HG03066 (cell line): ENCODE data around the gene SSH2.

Experiments
- ATAC-seq: cut with Tn5 transposase; IDR thresholded peaks from one replicate; pipeline ENCODE4 v1.9.1; 2021; ENCODE audit warnings: low read depth; ENCODE audit not compliant: unreplicated experiment

SSH2 gene

DNA sequence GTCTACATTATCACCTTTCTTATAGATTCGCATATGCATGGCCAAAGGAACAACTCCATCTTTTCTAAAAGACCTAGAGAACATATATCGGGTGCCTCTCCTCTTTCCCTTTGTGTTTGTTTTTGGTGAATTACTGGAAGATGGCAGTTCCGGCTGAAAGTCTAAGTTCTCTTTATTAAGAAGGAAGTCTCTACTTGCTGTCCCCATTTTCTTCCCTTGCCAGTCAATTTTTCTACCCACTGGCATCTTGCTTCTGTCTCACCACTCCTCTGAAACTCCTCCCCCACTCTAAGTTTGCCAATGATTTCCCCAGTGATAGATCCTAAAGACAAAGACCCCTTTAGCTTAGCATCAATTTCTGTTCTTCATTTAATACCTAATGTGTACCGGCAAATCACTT, 213.5 kb downstream of the SSH2 start:
- no peak for ATAC-seq

- ATAC-seq: no peak
Observed at GRCh38 chr17:29715680-29716079, 214.3 kb downstream of the SSH2 start.

GRCh38 chr17:29714146-29714545, 215.9 kb downstream of the SSH2 start:
- ATAC-seq: no peak

DNA sequence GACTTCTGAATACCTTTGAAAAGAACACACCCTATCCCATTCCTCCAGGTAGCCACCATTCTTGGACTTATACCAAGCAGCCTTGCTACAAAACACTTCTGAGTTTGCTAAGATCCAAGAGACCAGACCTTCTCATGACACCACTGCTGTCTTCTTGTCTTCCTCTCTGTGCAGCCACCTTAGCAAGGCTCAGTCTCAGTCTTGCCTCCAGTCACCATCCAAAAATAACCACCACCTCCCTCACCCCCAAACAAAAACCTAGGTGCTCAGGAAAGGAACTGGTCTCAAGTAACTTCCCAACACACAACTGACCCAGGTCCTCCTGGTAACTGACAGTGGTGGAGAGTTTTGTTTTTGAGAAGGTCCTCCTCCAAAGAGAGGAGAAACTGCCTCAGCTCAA, 216.4 kb downstream of the SSH2 start:
- no peak for ATAC-seq

- no peak for ATAC-seq
Observed at GRCh38 chr17:29711588-29712385, 218.2 kb downstream of the SSH2 start.

DNA sequence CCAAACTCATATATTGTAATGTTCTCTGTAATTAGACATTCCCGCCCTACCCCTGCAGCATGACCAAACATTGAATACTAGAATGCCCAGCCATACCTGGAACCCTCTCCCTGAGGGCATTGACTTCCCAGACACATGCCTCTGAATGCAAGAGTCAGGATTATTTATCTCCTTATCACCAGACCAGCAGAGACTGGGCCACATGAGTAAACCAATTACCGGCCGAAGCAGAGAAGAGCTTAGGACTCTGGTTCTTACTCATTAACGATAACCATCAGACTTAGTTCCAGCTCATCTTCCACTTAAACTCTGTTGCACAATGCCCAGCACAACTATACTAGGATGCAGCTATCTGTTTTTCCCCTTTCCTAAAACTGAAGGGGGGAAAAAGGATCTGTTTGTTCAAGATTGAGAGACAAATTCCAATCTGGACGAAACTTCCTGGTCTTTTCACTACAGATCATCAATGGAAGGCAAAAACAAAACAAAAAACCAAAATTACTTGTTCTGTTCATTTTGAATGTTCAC, 219.1 kb downstream of the SSH2 start:
- ATAC-seq: no peak

- ATAC-seq: no peak
Observed at GRCh38 chr17:29710520-29710884, 219.5 kb downstream of the SSH2 start.

GRCh38 chr17:29709866-29710519, 220.0 kb downstream of the SSH2 start:
- no peak for ATAC-seq

GRCh38 chr17:29707212-29707571, 222.8 kb downstream of the SSH2 start:
- no peak for ATAC-seq

DNA sequence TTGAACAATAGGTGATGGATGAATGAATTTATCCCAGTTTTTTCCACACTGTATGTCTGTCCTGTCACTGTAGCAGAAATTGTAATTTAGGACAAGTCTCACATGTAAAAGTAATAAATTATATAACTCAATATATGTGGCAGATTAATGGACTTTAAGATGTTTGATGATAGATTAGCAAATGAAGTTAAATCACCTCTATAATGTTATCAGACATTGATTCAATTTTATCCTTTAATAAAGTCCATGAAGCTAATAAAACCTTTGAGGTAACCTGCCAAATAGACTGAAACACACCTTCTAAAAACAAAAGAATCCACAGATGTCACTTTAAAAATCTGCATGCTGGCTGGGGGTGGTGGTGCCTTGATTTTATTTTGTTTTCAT, 224.0 kb downstream of the SSH2 start:
- no peak for ATAC-seq

DNA sequence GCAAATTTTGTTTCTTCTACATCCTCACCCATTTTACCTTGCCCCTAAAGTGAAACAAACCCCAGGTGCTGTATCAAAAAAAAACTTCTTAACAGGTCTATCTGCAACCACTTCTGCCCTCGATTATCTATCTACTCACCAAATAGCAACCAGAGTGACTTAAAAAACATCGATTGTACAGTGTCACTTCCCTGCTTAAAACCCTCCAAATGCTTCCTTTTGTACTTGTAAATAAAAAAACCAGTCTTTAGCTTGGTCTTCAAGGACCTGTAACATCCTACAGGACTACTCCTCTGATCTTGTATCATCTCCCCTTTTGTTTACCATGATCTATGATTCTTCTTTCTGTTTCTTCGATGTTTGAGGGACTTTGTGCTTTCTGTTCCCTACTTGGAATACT, 224.6 kb downstream of the SSH2 start:
- no peak for ATAC-seq

- no peak for ATAC-seq
Observed at GRCh38 chr17:29699283-29699682, 230.7 kb downstream of the SSH2 start.

DNA sequence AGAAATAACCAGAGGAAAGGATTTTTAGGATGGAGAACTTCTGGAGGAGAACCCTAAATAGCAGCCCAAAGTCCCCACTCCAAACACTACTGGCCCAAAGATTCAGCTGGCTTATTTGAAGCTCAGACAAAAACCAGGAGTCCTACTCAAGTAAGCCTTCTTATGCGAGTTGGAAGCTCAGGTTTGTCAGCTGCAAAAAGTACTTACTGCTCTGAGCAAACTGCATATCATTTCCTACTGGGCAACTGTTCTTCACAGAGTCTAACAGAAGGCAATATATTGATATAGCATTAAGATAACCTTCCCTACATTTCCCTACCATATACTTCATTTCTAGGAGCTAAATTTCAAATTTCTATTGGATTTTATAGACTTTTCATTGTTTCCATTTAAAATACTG, 231.2 kb downstream of the SSH2 start:
- no peak for ATAC-seq

DNA sequence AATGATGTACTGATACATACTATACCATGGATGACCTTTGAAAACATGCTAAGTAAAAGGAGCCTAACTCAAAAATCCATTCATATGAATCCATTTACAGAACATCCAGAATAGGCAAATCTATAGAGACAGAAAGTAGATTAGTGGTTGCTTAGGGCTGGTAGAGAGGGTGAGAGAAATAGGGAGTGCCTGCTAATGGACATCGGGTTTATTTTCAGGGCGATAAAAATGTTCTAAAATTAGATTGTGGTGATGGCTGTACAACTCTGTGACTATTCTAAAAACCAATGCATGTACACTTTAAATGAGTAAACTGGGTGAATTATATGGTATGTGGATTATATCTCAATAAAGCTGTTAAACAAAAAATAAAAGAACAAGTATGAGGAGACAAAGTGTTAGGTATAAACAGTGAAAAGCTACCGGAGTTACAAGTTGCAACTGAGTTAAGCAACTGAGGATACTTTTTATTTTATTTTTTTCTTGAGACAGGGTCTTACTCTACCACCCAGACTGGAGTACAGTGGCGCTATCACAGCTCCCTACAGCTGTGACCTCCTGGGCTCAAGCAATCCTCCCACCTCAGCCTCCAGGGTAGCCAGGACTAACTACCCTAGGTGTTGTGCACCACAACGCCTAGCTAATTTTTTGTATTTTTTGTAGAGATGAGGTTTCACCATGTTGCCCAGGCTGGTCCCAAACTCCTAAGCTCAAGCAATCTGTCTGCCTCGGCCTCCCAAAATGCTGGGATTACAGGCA, 231.8 kb downstream of the SSH2 start:
- ATAC-seq: no peak

DNA sequence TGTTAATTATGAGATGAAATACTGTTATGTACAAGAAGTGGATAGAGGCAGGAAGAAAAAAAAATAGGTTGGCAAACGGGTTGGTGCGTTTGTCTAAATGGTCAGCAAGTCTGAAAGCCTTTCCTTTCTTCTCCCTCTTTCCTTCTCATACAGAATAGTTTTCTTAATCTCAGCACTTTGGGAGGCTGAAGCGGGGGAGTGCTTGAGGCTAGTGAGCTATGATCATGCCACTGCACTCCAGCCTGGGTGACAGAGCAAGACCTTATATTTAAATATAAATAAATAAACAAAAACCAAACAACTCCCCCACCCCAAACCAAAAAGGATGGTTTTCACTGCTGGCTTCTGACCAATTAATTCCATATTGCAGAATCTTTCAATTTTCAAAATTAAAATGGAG, 232.7 kb downstream of the SSH2 start:
- no peak for ATAC-seq

- no peak for ATAC-seq
Observed at GRCh38 chr17:29694918-29695563, 235.0 kb downstream of the SSH2 start.

- ATAC-seq: no peak
Observed at GRCh38 chr17:29693751-29694150, 236.3 kb downstream of the SSH2 start.

DNA sequence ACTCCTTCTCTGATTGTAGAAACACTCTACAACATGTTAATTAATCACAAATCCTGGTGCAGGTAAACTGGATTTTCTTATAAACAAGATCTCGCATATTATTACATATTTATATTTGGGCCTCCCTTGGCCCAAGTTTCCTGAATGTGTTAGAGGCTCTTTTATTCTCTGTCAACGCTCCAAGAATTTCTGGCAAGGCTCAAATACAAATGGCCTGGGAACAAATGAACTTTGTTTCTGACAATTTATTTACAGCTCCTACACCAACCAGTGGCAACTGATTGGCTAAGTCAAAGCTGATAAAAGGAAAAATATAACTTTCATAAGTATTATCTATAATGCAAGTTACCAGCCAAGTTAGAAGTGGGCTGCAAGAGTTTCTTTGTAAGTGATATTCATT, 242.4 kb downstream of the SSH2 start:
- ATAC-seq: no peak

- ATAC-seq: no peak
Observed at GRCh38 chr17:29686993-29687590, 242.9 kb downstream of the SSH2 start.

DNA sequence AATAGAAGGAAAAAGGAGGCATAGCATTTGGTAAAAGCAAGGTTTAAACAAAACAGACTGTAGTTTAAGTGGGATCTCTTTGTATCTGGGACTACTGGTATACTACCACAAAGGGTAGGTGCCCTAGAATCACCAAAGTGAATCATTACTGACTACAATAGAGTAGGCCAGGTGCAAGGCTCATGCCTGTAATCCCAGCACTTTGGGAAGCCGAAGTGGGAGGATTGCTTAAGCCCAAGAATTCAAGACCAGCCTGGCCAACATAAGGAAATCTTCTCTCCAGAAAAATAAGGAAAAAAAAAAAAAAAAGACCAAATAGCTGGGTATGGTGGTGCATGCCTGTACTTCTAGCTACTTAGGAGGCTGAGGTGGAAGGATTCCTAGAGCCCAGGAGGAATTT, 246.5 kb downstream of the SSH2 start:
- ATAC-seq: no peak

- ATAC-seq: no peak
Observed at GRCh38 chr17:29682987-29683386, 247.0 kb downstream of the SSH2 start.
